ENCODE measurements around the gene CDK1. TPM values are rescaled to one million over a fixed set of nuclear protein-coding genes. Genes with fewer than 3 reads are reported as not detected.

Gene CDK1
- total and polyA plus RNA-seq, 10 of the 15 experiments (the other 5 are each of a cell fraction or from before 2014, with no cell fraction given) = 81.5 to 361 (median 133) TPM

GRCh38 chr10:60778971-60779796 lies 906 bp downstream of the CDK1 start:
- Histone ChIP-seq H4K20me1 (ENCODE audit: control insufficient read depth, insufficient read depth) (no peaks in the 10 kb centered on the region), H3K27me3 (replicated peaks in 1 of 2; ENCODE audit: control insufficient read depth in 2 of 2, insufficient read depth in 2 of 2, low read length in 1 of 2) (no peaks in the 10 kb centered on the region), H3K4me3 (peak overlapping the region; percentile 98), H2AFZ (ENCODE audit: control insufficient read depth, low read depth, low read length) (peak overlapping the region; percentile 71), H3K4me2 (ENCODE audit: control insufficient read depth, insufficient read depth) (peak overlapping the region; percentile 66), H3K9ac (ENCODE audit: control insufficient read depth, insufficient read depth, low read length) (peak overlapping the region; percentile 82), H3K36me3 (ENCODE audit: control insufficient read depth in 2 of 2, insufficient read depth in 2 of 2, low read length in 1 of 2) (peaks cover 0 to 6% of the 10 kb centered on the region in 2 experiments; a peak in 2 of 4 replicates), H3K4me1 (ENCODE audit: control insufficient read depth, insufficient read depth, low read length) (peaks cover 3% of the 10 kb centered on the region; the same call in 1 of the 2 replicates), H3K9me3 (replicated peaks; ENCODE audit: control insufficient read depth, insufficient read depth, low read length) (no peaks in the 10 kb centered on the region), H3K27ac (ENCODE audit: control insufficient read depth, insufficient read depth) (peak overlapping the region; percentile 82), H3K79me2 (ENCODE audit: control insufficient read depth, insufficient read depth, low read length) (peaks cover 59% of the 10 kb centered on the region)
- FAIRE-seq (peak; percentile 23), ATAC-seq (peak; percentile 48), DNase-seq (ENCODE audit: low read depth, low spot score) (no peak)
- TSS peak; percentile 45 for BruUV-seq (replicated peaks)
- intact Hi-C loops (cut with micrococcal nuclease; ENCODE audit: unreplicated experiment) (loop anchor here (2.0 to 10.0 kb wide), 2 partner anchors 544 to 902 kb away; no protein-coding TSS in a partner anchor), in situ Hi-C loops (cut with MboI) (no loop called here)
- TF ChIP-seq, protein P1, sequence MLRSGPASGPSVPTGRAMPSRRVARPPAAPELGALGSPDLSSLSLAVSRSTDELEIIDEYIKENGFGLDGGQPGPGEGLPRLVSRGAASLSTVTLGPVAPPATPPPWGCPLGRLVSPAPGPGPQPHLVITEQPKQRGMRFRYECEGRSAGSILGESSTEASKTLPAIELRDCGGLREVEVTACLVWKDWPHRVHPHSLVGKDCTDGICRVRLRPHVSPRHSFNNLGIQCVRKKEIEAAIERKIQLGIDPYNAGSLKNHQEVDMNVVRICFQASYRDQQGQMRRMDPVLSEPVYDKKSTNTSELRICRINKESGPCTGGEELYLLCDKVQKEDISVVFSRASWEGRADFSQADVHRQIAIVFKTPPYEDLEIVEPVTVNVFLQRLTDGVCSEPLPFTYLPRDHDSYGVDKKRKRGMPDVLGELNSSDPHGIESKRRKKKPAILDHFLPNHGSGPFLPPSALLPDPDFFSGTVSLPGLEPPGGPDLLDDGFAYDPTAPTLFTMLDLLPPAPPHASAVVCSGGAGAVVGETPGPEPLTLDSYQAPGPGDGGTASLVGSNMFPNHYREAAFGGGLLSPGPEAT (IDR thresholded peaks at IDR 0.05; ENCODE audit: low read depth) = 0 out of 2 replicates have a peak, but pooled peaks have one; percentile 14
- TF ChIP-seq ESRRA (IDR thresholded peaks at IDR 0.05; ENCODE audit: low read length) = no peak
- TF ChIP-seq GATAD2B (conservative IDR thresholded peaks at IDR 0.05; ENCODE audit: low read depth) = no peak
- no peak for TF ChIP-seq CHD4 (IDR thresholded peaks at IDR 0.05)
- no peak for TF ChIP-seq JUNB (IDR thresholded peaks at IDR 0.05)
- TF ChIP-seq RAD51 (IDR thresholded peaks at IDR 0.05) = peak; percentile 58
- no peak for TF ChIP-seq EED (IDR thresholded peaks at IDR 0.05; ENCODE audit: low read depth)
- ChIA-PET RAD21 (ENCODE audit: unreplicated experiment) (interaction anchor here (1.4 kb wide), 1 partner anchor 13 kb away, joined by 3 read pairs; no protein-coding TSS in a partner anchor), CTCF (interaction anchor here (1.7 to 1.8 kb wide), 2 partner anchors 9 to 26 kb away, joined by 3 to 4 read pairs; no protein-coding TSS in a partner anchor), POLR2A (no interaction called here), SMC1A (ENCODE audit: uncharacterized antibody, unreplicated experiment) (interaction anchor here (0.5 to 1.1 kb wide), 3 partner anchors 11 to 975 kb away, joined by 3 read pairs; no protein-coding TSS in a partner anchor)
- WGBS (ENCODE audit: insufficient coverage, insufficient replicate concordance, low lambda C conversion rate, missing lambda C conversion rate) = 5% methylated on average over 17 of the region's 17 CpGs

Measured in GM12878 (cell line).